GM12891 (cell line): ENCODE results near the gene KRTAP10-8.
"Not testable (repeated sequence)": the region's sequence is repeated elsewhere in the genome, so short reads cannot be mapped to it uniquely, and the experiment has no call there.

ENCODE experiments used
- DNase-seq: peaks from one replicate; pipeline ENCODE4 v3.0.0; 2011; ENCODE audit warnings: low spot score; ENCODE audit not compliant: insufficient read length
- FAIRE-seq: peaks from 2 replicates; lab custom pipeline; 2011; peaks lifted over from hg19 to GRCh38; lab: Jason Lieb, UNC
- PAX5 ChIP-seq: IDR thresholded peaks from 2 replicates; pipeline ENCODE4 v1.6.1; 2011; ENCODE audit warnings: low read length, moderate library complexity, mild to moderate bottlenecking; ENCODE audit not compliant: insufficient read depth, severe bottlenecking
- POLR2A ChIP-seq: IDR thresholded peaks from 2 replicates; pipeline ENCODE4 v1.6.1; 2011; ENCODE audit warnings: low read depth, low read length, control low read depth
- POLR2AphosphoS5 ChIP-seq: IDR thresholded peaks from 2 replicates; pipeline ENCODE4 v1.6.1; 2011; ENCODE audit warnings: low read depth, low read length, control low read depth
- POU2F2 ChIP-seq: IDR thresholded peaks from 2 replicates; pipeline ENCODE4 v1.6.1; 2011; ENCODE audit warnings: low read depth, mild to moderate bottlenecking, control low read depth, low read length, moderate library complexity
- SPI1 ChIP-seq: IDR thresholded peaks from 2 replicates; pipeline ENCODE4 v1.6.1; 2011; ENCODE audit warnings: low read depth, low read length, control low read depth
- TAF1 ChIP-seq: IDR thresholded peaks from 2 replicates; pipeline ENCODE4 v1.6.1; 2011; ENCODE audit warnings: low read depth, low read length, control low read depth

Gene KRTAP10-8

GRCh38 chr21:44658913-44659595 lies 47.2 kb downstream of the KRTAP10-8 start:
- TF ChIP-seq TAF1, result no peak
- no peak for TF ChIP-seq POU2F2
- TF ChIP-seq POLR2A, result no peak
- no peak for TF ChIP-seq SPI1
- TF ChIP-seq PAX5, result no peak
- TF ChIP-seq POLR2AphosphoS5, result no peak
- FAIRE-seq (no peak), DNase-seq (no peak)

- DNase-seq, FAIRE-seq: not testable (repeated sequence)
These were observed 49.7 kb downstream of the KRTAP10-8 start for GRCh38 chr21:44661567-44661966.
